Measurements from ENCODE around the gene SRD5A3.

The SRD5A3 gene

DNA sequence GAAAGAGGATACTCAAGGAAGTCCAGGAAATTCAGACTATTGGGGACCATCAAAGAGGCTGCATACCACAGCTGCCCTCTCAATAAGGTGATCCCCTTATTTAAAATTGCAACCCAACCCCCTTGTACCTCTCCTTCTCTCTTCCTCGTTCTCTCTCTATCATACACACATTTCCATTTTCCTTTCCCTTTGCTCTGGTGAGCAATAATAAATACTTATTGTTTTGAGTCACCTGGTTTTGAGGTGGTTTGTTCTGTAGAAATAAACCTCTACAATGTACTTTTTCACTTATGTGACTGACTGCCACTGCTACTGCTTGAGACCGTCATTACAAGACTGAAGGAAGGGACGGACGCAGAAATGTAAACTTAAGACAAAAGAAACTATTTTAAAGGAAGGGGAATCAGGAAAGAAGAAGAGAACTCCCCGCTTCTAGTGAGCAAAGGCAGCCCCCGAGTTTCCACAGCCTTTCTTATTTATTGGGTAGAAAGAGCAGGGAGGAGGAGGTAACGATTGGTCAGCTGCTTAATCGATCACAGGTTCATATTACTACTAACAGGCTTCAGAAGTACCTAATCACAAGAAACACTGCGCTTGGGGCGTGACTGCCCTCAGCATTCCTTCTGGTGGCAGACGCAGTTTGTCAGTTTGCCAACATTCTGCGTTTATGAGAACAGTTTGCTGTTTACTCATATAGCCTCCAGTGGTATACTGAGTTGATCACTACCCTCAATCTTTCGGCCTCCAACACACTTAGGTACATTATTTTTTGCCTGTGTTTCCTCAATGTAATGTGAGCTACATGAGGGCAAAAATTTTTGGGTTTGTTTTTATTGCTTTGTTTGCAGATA, 32.8 kb downstream of the SRD5A3 start:
- DNase-seq: no peak

DNA sequence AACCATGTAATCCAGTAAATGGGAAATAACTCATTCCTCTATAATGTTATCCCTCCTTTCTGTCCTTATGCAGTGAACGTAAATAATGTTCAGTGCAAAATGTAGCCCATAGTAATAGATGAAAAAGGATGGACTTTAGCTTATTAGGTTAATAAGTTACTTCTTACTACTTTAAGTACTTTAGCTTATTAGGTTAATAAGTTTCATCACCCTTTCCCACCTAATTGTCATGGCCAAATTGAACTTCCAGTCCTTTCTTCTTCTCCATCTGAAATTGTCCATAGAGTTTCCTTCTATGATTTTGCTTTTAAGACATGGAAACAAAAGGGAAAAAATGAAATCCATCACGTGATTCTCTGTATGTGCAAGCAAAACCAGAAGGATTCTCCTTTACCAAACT, 34.5 kb downstream of the SRD5A3 start:
- no peak for DNase-seq

DNA sequence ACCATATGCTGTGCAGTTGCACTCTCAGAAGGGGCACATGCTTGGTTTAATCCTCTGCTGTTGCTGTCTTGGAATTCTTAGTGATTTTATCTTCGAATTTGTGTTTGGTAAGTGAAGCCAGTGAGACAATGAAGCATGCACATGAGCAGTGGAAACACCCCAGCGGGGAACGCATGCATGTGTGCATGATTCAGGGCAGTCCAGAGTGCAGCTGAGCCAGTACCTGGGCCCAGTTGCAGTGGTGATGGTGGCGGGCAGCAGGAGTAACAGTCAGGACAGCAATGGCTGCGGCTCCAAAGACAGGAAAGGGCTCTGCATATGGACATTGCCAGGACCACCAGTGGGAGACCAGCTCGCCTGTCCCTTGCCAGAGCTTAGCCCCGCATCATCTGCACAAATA, 35.5 kb downstream of the SRD5A3 start:
- DNase-seq: no peak

DNA sequence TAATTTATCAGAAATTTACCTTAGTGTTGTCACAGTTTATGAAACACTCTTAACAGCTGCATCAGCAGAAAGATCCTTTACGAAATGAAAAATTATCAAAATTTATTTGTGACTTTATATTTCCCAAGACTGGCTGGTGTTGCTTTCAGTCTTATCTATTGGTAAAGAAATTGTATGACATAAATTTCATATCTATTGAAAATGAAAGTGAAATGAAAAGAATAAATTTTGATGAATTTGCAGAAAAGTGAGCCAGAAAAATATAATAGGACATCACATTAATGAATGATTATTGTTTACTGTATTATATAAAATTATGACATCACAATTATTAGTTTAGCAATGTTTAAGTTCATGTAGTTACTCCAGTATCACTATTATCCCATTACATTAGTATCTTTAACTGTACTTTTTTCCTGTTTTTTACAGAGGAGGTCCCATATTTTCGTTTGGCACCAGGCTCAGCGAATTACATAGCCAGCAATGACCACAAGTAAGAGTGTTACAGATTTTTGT, 36.5 kb downstream of the SRD5A3 start:
- DNase-seq: no peak

DNA sequence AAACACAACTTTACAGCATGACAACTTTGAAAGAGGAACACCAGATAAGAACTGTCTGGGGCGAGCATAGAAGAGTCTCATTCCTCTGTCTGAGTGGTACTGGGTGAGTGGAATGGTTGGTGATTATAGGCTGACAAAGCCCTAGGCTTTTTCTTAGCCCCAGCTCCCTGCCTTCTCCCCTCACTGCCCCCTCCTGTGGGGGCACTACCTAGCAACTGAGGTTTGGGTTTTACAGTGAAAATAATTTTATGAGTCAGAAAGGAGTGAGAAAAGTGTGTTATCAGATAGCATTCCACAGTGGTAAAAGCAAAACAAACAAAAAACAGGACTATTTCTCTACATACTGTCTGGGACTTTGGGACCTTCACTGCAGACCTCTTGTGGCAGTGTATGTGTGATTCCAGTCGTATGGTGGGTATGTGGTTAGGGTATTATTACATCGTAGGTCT, 39.2 kb downstream of the SRD5A3 start:
- DNase-seq: no peak

DNA sequence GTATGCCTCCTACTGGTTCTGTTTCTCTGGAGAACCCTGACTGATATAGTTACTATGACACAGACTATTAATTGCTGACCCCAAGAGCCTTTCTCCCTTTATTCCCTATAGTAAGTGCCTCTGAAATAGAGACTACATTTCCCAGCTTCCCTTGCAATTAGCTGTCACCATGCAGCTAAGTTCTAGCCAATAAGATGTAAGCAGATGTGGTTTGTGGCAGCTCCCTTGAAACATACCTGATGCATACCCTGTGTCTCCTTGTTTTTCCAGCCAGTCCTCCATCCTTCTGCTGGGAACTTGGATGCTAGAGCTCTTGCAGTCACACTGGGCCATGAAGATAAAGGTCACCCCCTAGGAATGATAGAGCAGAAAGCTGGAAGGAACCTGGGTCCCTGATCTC, 40.0 kb downstream of the SRD5A3 start:
- DNase-seq: no peak

DNA sequence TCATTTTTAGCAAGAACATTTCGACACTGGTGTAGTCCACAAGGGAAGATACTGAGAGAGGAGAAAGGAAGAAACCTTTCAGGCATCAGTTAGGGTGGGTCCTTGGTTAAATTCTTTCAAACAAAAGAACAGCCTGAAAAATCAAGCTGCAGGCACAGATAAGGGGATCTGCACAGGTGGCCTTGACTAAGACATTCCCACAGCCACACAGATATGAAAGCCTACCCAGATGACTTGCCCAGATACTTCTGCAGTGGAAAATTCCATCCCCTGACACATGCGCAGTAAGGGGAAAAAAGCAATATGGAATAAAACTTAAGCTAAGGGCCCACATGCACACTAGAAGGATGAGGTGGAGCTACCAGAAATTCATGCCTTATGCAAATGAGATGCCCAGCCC, 40.8 kb downstream of the SRD5A3 start:
- no peak for DNase-seq

DNA sequence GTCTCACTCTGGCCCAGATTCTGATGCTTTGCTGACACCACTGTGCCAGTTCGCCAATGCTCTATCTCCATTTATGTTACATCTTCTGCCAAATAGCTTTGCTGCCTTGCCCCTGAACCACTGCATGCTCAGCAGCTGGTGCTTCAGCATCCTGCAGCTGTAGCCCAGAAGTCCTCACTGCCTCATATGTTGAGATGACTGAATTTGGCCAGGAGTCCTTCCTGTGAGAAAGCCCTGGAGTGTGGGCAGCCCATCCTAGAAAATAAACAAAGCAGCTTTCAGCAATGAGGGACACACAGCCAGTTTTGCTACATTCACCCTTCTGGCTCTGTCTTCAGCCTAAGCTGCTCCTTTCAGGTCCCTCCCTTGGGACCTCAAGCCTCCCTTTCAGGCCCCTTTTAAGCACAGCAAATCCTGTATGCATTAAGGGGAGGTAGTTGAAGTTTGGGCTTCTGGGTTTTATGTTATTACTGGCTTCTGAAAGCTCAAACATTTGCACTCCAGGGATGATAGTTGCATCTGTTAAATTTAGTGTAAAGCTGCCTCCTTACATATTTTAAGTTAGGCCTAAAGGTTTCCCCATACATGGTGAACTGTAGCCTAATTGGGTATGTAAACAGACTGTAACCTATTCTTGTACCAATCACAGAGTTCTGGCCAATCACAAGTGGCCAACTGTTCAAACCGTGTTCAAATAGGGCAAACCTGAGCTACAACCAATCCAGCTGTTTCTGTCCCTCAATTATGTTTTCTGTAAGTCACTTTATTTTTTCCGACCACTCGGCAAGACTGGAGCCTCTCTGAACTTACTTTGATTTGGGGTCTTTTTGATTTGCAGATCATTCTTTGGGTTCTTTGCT, 47.6 kb downstream of the SRD5A3 start:
- no peak for DNase-seq

DNA sequence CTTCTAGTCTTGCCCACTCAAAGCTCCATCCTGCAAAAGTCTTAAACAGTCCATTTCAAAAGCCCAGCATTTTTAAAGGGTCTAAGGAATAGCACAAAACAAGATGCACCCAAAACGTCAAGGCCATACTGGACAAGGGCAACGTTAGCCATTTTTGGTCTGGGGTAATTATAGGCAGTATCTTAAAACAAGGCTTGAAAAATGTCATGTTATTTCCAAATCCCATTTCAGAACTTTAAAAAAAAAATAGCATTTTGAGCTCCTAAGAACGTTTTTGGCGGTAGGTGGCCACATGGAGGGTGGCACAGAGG, 49.1 kb downstream of the SRD5A3 start:
- no peak for DNase-seq

DNA sequence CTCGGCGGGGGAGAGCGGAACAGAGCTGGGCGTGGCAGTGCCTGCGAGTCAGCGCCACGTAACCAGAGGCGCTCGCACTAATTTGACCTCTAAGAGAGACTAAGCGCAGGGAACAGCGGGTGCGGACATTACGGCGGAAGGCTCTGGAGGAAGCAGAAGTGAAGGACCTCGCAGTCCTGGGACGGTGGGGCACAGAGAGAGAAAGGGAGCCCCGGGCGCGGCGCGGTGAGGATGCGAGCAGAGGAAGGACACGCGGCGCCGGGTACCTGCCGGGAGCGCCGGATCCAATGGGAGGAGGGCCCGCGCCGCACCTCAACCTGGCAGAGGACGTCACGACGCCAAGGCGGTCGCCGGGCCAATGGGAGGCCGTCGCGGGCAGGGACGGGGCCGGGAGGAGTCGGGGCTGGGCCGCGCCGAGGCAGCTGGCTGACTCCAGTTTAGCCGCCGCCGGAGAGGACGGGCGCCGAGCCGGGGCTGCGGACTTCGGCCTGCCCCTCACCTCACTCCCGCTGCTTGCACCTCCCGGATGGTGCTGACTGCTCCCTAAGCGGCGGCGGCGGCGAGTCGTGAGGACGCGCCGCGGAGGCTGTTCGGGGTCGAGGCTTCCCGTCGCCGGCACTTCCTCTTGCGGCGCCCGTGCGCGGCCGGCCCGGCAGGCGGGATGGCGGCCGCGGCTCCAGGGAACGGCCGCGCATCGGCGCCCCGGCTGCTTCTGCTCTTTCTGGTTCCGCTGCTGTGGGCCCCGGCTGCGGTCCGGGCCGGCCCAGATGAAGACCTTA, 49.7 kb downstream of the SRD5A3 start, which contains the start of gene TMEM165:
TMEM165 (plus strand) TSS at position 429 of the 779 bp plus-strand sequence; CDS start at position 662, 233 bp downstream.
- peak; percentile 81 for DNase-seq

DNA sequence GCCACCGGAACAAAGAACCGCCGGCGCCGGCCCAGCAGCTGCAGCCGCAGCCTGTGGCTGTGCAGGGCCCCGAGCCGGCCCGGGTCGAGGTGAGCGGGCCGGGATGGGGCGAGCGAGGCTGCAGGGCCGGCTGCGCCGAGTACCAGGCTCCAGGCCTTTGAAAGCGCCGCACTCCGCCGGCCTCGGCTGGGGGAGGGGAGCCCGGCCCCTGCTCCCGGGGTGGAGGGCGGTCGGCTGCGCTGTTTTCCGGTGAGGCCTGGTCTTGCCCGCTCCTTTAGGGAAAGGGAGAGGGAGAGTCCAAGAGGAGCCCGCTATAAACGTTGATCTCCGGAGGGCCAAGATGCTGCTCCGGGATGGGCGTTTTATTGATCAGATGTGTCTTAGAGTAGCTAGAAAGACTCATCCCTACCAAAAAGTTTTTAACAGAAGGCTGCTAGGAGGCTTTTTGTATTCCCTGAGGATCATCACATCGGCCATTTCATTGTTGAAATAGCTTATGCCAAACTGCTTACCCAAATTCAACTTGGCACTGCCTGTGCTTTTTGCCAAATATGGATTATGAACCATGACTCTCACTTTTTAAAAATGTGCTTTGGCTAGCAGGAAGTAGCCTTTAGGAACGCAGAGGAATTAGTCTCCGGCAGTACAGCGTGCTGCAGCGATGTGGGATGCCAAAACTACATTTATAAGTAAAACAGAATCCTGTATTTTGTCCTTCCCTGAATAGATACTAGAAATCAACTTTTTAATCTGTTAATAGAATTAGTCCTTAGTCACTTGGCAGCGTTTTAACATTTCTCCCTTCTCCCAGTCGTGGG, 50.5 kb downstream of the SRD5A3 start:
- peak; percentile 6 for DNase-seq

DNA sequence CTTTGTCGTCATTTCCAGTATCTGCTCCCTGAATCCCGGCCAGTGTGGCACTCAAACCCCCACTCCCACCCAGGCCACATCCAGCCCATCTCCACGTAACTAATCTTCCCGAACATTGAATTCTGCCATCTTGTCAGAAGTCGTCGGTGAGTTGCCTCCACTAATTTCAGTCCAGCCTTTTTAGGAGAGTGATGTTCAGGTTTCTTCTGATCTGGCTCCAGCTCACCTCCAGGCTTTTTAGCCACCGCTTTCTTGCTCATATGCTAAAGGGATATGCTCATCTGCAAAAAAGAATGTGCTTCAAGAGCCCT, 51.0 kb downstream of the SRD5A3 start:
- DNase-seq: no peak

DNA sequence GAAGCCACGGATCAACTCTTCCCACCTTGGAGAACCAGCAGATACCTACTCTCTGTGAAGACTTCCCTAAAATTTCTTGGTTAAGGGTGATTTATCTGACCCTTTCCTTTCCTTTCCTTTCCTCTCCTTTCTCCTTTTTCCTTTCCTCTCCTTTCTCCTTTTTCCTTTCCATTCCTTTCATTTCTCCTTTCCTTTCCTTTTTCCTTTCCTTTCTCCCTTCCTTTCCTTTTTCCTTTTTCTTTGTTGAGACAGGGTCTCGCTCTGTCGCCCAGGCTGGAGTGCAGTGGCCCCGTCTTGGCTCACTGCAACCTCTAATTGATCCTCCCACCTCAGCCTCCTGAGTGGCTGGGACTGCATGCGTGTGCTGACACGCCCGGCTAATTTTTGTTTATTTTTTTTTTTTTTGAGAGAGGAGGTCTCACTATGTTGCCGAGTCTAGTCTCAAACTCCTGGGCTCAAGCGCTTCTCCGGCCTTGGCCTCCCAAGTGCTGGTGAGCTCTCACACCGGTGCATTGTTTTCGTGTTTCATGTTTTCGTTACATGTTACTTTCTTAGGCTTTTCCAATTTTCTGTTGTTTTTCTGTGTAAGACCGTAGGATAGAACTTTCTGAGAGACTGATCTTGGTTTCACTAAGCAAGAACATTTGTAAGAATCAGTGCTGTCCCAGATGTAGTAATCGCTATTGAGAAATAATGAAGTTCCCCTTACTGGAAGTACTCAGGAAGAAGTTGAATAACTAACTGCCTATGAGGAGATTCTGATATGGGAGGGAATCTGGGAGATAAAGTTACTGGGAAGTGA, 51.7 kb downstream of the SRD5A3 start:
- DNase-seq: no peak

DNA sequence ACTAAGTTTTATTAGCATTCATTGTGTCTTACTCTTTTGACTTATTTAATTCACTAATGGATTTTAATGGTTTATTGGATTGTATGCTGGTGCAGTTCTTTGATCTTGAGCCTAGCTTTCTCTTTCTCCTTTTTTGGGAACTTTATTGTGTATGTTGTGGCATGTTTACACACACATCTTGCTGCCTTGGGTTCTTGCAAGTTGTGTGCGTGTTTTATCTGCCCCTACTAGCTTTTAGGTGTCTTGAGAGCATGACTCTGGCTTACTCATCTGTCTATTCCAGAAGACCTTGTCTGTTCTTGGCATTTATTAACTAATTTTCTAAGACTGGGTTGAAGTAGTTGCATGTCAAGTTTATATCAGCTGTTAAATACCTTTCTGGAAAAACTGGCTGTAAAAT, 52.4 kb downstream of the SRD5A3 start:
- DNase-seq: no peak

DNA sequence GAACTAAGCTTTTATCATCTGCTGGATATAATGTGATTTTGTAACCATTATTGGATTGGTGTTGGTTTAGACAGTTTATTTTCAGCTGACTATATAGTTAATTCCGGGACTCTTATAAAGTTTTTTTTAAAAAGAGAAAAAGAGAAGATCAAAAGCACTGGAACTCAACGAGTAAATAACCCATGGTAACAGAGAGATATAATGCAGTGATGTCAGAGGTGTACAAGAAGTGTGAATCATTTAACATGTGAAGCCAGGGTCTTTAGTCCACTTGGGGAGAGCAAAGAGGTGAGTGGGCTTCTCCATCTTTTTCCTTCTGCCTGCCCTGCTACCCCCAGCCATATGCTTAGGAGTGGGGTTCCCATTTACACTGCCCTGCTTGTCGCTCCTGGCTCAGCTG, 52.9 kb downstream of the SRD5A3 start:
- DNase-seq: no peak

DNA sequence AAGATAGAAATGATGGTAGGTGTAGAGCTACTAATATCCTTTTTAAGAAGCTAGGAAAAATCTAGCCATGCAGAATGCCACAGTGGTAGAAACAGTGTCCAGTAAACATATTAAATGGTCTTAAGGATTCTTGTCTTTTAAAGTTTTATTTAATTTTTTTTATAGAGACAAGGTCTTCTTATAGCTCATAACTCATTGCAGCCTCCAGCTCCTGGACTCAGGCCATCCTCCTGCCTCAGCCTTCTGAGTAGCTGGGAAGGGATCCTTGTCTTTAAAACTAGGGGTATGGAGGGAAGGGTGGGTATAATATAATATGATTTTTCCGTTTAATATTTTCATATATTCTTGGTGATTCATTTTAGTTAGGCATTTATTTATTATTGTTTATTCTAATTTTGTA, 53.5 kb downstream of the SRD5A3 start:
- DNase-seq: no peak

DNA sequence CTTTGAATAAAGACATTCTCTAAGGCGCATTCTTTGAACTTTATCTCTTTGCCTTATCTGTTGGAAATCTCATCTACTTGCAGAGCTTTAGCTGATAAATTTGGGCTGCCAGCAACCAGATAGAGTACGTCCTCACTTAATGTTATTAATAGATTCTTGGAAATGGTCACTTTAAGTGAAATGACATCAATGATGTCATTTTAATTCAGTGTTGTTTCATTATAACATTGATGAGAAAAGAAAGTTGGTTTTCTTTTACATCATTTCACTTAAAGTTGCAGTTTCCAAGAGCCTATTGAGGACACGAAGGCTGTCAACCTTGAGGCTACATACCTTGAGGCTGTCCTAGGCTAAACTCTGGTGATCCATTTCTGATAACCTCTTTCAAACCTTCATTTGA, 59.0 kb downstream of the SRD5A3 start:
- no peak for DNase-seq

DNA sequence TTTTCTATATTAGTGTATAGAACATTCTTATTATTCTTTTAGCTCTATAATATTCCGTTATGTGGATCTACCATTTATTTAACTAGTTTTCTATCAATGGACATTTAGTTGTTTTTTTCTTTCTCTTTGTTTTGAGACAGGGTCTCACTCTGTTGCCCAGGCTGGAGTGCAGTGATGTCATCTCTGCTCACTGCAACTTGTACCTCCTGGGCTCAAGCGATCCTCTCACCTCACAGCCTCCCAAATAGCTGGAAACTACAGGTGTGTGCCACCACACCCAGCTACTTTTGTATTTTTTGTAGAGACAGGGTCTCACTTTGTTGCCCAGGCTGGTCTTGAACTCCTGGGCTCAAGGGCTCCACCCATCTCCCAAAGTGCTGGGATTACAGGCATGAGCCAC, 60.5 kb downstream of the SRD5A3 start:
- DNase-seq: no peak

DNA sequence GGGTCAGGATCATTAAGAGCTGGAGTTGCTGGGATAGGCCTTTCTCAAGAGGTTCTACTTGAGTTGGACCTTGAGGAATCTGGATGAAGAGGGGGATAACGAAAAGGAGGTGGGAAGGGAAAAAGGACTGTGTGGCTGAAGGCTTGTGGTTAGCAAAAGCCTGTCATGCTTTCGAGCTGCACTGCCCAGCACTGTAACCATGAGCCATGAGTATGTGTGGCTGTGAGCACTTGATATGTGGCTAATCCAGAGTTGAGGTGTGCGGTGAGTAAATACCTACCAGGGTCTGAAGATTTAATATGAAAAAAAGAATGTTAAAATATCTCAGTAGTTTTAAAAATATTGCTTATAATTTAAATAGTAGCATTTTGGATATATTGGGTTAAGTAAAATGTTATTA, 61.1 kb downstream of the SRD5A3 start:
- DNase-seq: no peak

DNA sequence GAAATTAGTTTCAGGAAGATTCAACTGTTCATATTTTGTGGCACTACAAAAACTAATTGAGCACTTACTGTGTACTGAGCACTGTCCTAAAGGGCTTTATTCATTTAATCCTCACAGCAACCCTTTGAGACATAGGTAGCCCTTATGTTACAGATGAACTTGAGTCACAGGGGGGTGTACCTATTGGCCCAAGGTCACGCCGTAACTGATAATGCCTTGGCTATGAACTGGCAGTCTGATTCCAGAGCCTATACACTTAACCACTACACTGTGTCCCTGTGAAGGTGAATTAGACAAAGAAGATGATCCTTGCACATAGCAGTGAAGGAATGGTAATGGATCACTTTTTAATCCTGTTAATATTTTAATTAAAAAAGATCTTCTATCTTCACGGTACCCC, 61.7 kb downstream of the SRD5A3 start:
- DNase-seq: no peak

DNA sequence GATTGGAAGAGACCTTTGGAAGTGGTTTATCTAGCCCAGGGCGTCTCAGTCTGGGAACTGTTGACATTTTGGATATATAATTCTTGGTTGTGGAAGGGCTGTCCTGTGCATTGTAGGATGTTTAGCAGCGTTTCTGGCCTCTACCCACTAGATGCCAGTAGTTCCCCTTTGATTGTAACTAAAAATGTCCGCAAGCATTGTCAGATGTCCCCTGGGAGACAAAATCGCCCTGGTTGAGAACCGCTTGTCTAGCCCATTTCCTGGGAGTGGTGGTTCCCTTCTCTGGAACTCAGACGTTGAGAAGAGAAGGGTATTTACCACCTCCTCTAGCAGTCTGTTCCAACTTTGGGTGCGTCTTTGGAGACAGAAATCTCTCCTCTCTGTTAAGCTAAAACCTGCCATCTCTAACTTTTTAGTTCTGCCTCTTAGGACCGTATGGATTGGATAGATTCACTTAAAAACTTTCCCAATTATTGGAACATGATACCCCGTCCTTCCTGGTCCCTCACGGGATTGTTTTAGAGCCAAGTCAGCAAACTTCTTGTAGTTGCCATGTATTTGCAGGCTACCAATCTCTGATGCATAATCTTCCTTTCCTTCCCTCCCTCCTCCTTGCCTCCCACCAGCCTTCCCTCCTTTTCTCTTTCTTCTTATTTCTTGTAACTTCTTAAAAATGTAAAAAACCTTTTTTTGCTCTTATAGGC, 63.6 kb downstream of the SRD5A3 start:
- DNase-seq: no peak
